T47D (cell line): ENCODE data around the gene EXTL1.

Source experiments
- DNase-seq, 2 experiments: peaks; one replicate each; pipeline versions ENCODE4 v3.0.0 to v3.0.0-alpha.2; 2011 to 2012; ENCODE audit warnings: low read depth in 1 of 2, low spot score in 1 of 2
- JUND ChIP-seq: IDR thresholded peaks from 2 replicates; pipeline ENCODE4 v1.6.1; 2012; ENCODE audit warnings: low read depth
- in situ Hi-C: cut with HindIII; loops from 2 replicates; pipeline ENCODE4 v1.10.0; 2016; ENCODE audit warnings: low sequenced_read_pairs, low pct_unique_long_range_greater_than_20kb

Gene EXTL1

DNA sequence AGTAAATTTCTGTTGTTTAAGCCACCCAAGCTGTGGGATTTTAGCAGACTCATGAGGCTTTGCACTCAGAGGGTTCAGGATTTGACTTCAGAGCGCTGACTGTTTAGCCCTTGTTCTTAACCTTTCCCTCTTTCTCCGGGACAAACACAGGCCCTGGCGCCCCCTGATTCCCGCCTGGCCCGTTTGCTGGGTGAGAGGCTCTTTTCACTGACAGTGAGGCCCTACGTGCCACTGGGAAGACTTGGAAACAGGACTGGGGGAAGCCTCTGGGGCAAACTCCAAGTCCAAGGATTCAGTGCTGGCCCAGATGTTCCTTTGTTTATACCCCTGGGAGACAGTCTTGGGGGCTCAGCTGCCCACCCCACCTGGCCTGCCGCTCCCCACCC is 57.6 kb downstream of the EXTL1 start:
- TF ChIP-seq JUND = no peak
- in situ Hi-C loops = no loop called here
- no peak for DNase-seq

DNA sequence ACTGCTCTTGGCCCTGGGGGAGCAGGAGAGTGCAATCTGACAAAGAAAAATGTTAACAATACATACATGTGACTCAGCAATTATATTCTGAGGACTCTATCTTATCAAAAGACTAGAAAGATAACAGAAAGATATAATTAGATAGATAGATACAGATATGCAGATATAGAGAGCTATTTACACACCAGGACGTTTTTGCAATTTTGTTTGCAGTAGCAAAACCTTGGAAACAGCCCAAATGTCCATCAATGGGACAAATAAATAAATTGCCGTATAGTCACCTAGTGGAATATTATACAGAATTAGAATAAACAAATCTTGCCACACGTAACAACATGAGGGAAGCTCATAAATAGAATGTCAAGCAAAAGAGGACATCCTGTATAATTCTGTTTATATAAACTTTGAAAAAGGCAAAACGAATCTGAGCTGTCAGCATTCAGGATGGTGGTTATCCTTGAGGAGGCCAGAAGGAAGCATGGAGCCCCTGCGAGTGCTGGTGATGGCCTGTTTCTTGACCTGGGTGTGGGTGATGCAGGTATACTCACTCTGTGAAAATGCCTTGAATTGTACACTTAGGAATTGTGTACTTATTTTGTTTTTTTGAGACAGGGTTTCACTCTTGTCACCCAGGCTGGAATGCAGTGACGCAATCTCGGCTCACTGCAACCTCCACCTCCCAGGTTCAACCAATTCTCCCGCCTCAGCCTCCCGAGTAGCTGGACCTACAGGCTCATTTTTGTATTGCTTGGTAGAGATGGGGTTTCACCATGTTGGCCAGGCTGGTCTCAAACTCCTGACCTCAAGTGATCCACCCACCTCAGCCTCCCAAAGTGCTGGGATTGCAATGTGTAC is 58.6 kb downstream of the EXTL1 start:
- in situ Hi-C loops = no loop called here
- TF ChIP-seq JUND = no peak
- DNase-seq = no peak

GRCh38 chr1:26081267-26082019 is 59.9 kb downstream of the EXTL1 start:
- in situ Hi-C loops = no loop called here
- DNase-seq = no peak
- no peak for TF ChIP-seq JUND

- TF ChIP-seq JUND = no peak
- in situ Hi-C loops = no loop called here
- DNase-seq = no peak
These were observed 60.4 kb downstream of the EXTL1 start for GRCh38 chr1:26082020-26082350.

GRCh38 chr1:26083208-26083607 is 61.6 kb downstream of the EXTL1 start:
- TF ChIP-seq JUND = no peak
- no peak for DNase-seq
- in situ Hi-C loops = no loop called here

DNA sequence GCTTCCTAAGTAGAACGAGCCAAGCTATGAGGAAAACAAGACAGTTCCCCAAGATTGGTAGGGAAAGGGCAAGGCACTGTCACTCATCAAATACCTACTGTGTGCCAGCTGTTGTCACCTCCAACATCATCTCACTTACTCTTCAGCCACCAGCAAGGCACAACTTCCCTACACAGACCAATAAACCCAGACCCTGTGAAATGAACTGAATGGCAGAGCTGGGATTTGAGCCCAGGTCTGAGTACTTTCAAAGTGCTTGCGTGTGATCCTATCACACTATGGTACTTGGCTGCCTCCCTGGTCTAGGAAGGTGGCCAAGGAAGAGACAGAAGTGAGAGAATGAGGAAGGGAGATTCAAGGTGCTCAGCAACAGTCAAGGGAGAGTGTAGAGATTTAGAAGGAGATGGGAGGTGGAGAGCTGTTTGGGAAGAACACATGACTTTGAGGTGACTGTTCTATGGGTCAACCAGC is 62.6 kb downstream of the EXTL1 start:
- TF ChIP-seq JUND = no peak
- DNase-seq = peak in 1 of 2 experiments; percentile 56
- in situ Hi-C loops = no loop called here

DNA sequence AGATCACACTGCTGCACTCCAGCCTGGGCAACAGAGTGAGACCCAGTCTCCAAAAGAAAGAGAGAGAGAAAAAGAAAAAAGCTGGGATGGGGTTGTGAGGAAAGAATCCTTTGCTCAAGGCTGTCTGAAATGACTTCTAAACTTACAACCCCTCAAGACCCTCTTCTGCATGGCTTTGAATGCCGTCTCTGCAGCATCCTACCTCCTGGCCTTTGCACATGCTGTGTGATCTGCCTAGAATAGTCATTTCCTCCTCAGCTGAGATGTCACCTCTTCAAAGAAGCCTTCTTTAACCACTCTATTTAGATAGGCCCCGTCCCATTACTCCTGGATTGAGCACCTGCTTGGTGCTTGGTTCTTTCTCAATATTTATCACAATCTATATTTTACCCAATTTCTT is 63.3 kb downstream of the EXTL1 start:
- TF ChIP-seq JUND = no peak
- in situ Hi-C loops = no loop called here
- DNase-seq = no peak
